Heart left ventricle (tissue), 16 donors: Measurements from ENCODE around the gene PHKB. TPM values are rescaled to one million over a fixed set of nuclear protein-coding genes. Genes with fewer than 3 reads are reported as not detected.

Experiments
- ATAC-seq, 4 donors: fragments of 200-7000 bp; cut with Tn5 transposase; one replicate each; pipeline ENCODE4 v1.9.1; 2020 to 2022; ENCODE audit warnings: moderate library complexity in 4 of 4, mild to moderate bottlenecking in 3 of 4, moderate number of reproducible peaks in 1 of 4
- DNase-seq, 5 donors: peaks; one replicate each; pipeline ENCODE4 v3.0.0-alpha.2; 2020
- H3K27ac ChIP-seq, 12 donors: fragments of 200-600 bp; sonication (generic) in 4 of 12; one replicate each; pipeline versions ENCODE4 v1.5.0 to v1.8.0; 2016 to 2022; ENCODE audit warnings: mild to moderate bottlenecking in 2 of 12
- H3K27me3 ChIP-seq, 9 donors: fragments of 200-600 bp; sonication (generic) in 2 of 9; one replicate each; pipeline versions ENCODE4 v1.5.1 to v1.8.0; 2016 to 2022; ENCODE audit warnings: mild to moderate bottlenecking in 3 of 9
- H3K36me3 ChIP-seq, 9 donors: fragments of 200-600 bp; sonication (generic) in 2 of 9; one replicate each; pipeline versions ENCODE4 v1.5.0 to v1.8.0; 2018 to 2022; ENCODE audit warnings: mild to moderate bottlenecking in 2 of 9
- H3K4me1 ChIP-seq, 12 donors: fragments of 200-600 bp; sonication (generic) in 4 of 12; one replicate each; pipeline versions ENCODE4 v1.5.0 to v1.8.0; 2016 to 2022; ENCODE audit warnings: mild to moderate bottlenecking in 3 of 12
- H3K4me3 ChIP-seq, 12 donors: fragments of 200-600 bp; sonication (generic) in 4 of 12; one replicate each; pipeline versions ENCODE4 v1.5.0 to v1.8.0; 2017 to 2022; ENCODE audit warnings: mild to moderate bottlenecking in 9 of 12, moderate library complexity in 4 of 12
- H3K9me3 ChIP-seq, 12 donors: fragments of 200-600 bp; sonication (generic) in 4 of 12; one replicate each; pipeline versions ENCODE4 v1.5.0 to v1.8.0; 2016 to 2022; ENCODE audit warnings: mild to moderate bottlenecking in 1 of 12
- CTCF ChIP-seq, 12 donors: fragments of 200-600 bp; sonication (generic) in 4 of 12; IDR thresholded peaks; one replicate each; pipeline versions ENCODE4 v1.5.0 to v1.8.0; 2018 to 2022; ENCODE audit warnings: antibody characterized with exemption in 12 of 12, mild to moderate bottlenecking in 5 of 12
- POLR2A ChIP-seq, 2 donors: fragments of 450-650 bp; IDR thresholded peaks; one replicate each; pipeline ENCODE4 v1.6.1; 2017; ENCODE audit warnings: antibody characterized with exemption in 2 of 2, mild to moderate bottlenecking in 2 of 2, moderate library complexity in 2 of 2
- WGBS, 4 donors: extraction: QIAGEN DNeasy Blood & Tissue Kit in 2 of 4; methylation state at CpG; one replicate each; pipeline versions ENCODE4 v1.1.5 to v1.1.7; 2013 to 2018; 5-methylcytosine and 5-hydroxymethylcytosine counted together
- intact Hi-C, 10 donors: fragments of 100-400 bp; cut with DNase I; formaldehyde crosslinking; loops; one replicate each; pipeline versions ENCODE4 v1.11.1 to v1.14.2; 2022
- polyA plus RNA-seq, 2 donors: library from polyadenylated mRNA; stranded (reverse); fragments of 200-250 nt; gene quantifications; one replicate each; pipeline ENCODE4 v1.2.3, GENCODE V29; 2013
- total RNA-seq, 9 donors: library from RNA; depleted of rRNA in 2 of 9; stranded (reverse); fragments of >200 nt in 2 of 9; fragmentation: NEBNext Ultra II Directional in 3 of 9; extraction: Animal tissue kit (Norgen Biotek cat#: 25700) in 3 of 9; gene quantifications; one replicate each; pipeline versions ENCODE4 v1.1.0 to v1.2.4, GENCODE V29; 2016 to 2023
- donor health status: ischemic (EF 13 %, LVEDD 7.1; RV severe dilation, severe dysfunction).
- donor health status: healthy with polysubstance abuse.
- donor health status: DM: no; HTN: yes; CAD: no.
- donor health status: DM: no; HTN: no; CAD: no.
- donor health status: ischemic (EF 25% LVEDD 6.9; RV normal size, moderate dysfunction).
- donor health status: ischemic (EF 25% LVEDD 5.7; RV mildly dilated, moderate dysfunction).
- donor health status: healthy.
- donor health status: DM: yes; HTN: yes; CAD: no.
- donor health status: ischemic (EF 35%, LVEDD 5.7; RV mildly dilated, moderate dysfunction).
- donor health status: nonischemic (EF 11% LVEDD 7.7; RV severe dilation, severe dysfunction).
- donor health status: DM: yes; HTN: yes; CAD: no.
- donor health status: PGD.
- donor health status: ischemic (EF 29% LVEDD 5.4; RV normal size, mild dysfunction).
- donor health status: nonischemic (EF 23%, LVEDD 6.1; RV moderate dilation, normal function).

Gene PHKB
- total and polyA plus RNA-seq, 11 donors, result 14.2 to 70.1 (median 61.3) TPM

- DNase-seq (no peak), ATAC-seq (no peak)
- Histone ChIP-seq H3K27ac (no peak overlapping the region), H3K27me3 (no peaks in the 10 kb centered on the region), H3K4me1 (peaks cover 0 to 11% (median 3%) of the 10 kb centered on the region in 12 donors), H3K4me3 (no peak overlapping the region), H3K9me3 (peaks cover 0 to 4% (median 0%) of the 10 kb centered on the region in 12 donors), H3K36me3 (peaks cover 0 to 61% (median 34%) of the 10 kb centered on the region in 9 donors)
- WGBS, 4 donors, result 92 to 99% (median 96%) methylated on average over 3 of the region's 3 CpGs
- no peak for TF ChIP-seq CTCF (IDR thresholded peaks at IDR 0.05)
- no peak for TF ChIP-seq POLR2A (IDR thresholded peaks at IDR 0.05)
- intact Hi-C loops, result no loop called here
Measured at GRCh38 chr16:47446431-47446830, 14.7 kb upstream of the PHKB start.

DNA sequence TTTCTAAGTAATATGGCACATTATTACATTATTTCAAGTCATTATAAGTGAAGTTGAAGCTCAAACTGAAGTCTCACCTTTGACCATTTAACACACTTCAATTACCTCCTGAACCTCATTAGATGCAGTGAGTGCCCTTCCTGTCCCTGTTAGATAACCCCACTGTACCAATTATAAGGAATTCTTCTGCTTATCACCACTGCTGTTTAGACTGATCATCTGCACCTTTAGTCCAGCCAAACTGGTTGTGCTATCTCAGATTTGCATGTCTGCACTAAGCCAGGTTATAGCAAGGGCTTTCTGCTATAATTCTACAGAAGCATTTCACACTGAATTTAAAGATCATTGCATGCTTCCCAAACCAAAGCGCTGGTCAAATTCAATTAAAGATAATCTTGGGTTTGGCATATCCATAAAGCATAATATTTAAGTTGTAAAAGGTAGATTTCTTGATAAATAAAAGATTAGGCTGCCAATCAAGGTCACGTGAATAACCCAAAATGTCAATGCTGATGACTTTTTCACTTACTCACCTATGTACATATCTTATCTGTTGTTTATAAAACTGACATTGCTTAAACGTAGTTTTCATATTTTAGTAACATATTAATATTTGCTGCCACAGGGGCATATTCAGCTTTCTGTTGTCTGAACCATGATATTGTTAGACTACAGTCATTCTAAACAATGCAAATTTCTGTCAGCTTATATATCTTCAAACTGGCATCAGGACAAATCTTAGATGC is 12.1 kb upstream of the PHKB start:
- no peak for ATAC-seq
- Histone ChIP-seq H3K4me3 (no peak overlapping the region), H3K27me3 (no peaks in the 10 kb centered on the region), H3K4me1 (peaks cover 0 to 11% (median 3%) of the 10 kb centered on the region in 12 donors), H3K27ac (no peak overlapping the region), H3K9me3 (no peaks in the 10 kb centered on the region), H3K36me3 (peaks cover 0 to 84% (median 60%) of the 10 kb centered on the region in 9 donors)
- WGBS, 4 donors, result 70 to 77% (median 72%) methylated on average over 3 of the region's 3 CpGs
- no peak for TF ChIP-seq CTCF (IDR thresholded peaks at IDR 0.05)
- TF ChIP-seq POLR2A (IDR thresholded peaks at IDR 0.05), result no peak
- DNase-seq, result no peak
- intact Hi-C loops, result no loop called here

GRCh38 chr16:47449788-47450187 is 11.3 kb upstream of the PHKB start:
- TF ChIP-seq CTCF (IDR thresholded peaks at IDR 0.05) (no peak), POLR2A (IDR thresholded peaks at IDR 0.05) (no peak)

GRCh38 chr16:47458331-47458730 is 2.8 kb upstream of the PHKB start:
- no peaks in the 10 kb centered on the region for H3K9me3 ChIP-seq
- no peaks in the 10 kb centered on the region for H3K27me3 ChIP-seq
- 73 to 85% (median 82%) methylated on average over 2 of the region's 2 CpGs for WGBS, 4 donors
- no peak overlapping the region for H3K4me3 ChIP-seq
- no peak overlapping the region for H3K27ac ChIP-seq
- H3K36me3 ChIP-seq, result peaks cover 0 to 52% (median 42%) of the 10 kb centered on the region in 9 donors
- no peak for TF ChIP-seq POLR2A (IDR thresholded peaks at IDR 0.05)
- H3K4me1 ChIP-seq, result peaks cover 12 to 33% (median 29%) of the 10 kb centered on the region in 12 donors
- ATAC-seq (no peak), DNase-seq (no peak)
- intact Hi-C loops, result no loop called here

More at GRCh38 chr16:47449788-47450187, 11.3 kb upstream of the PHKB start:
- Histone ChIP-seq H3K27ac (no peak overlapping the region), H3K27me3 (no peaks in the 10 kb centered on the region), H3K4me1 (peaks cover 0 to 11% (median 3%) of the 10 kb centered on the region in 12 donors), H3K36me3 (peaks cover 0 to 88% (median 66%) of the 10 kb centered on the region in 9 donors), H3K9me3 (no peaks in the 10 kb centered on the region), H3K4me3 (no peak overlapping the region)
- 79 to 87% (median 81%) methylated on average over 3 of the region's 3 CpGs for WGBS, 4 donors
- intact Hi-C loops, result no loop called here
- no peak for DNase-seq
- no peak for ATAC-seq
